Fibroblast of pulmonary artery (primary cell): ENCODE data around the gene MAGEA6.
"Not testable (repeated sequence)": the region's sequence is repeated elsewhere in the genome, so short reads cannot be mapped to it uniquely, and the experiment has no call there.

Experiments used
- DNase-seq: peaks from one replicate; pipeline ENCODE4 v3.0.0-alpha.2; 2010; ENCODE audit warnings: low read depth
- H3K4me3 ChIP-seq: replicated peaks from 2 replicates; pipeline ENCODE4 v1.5.1; 2011; ENCODE audit warnings: low read depth, mild to moderate bottlenecking, control low read depth, low read length, moderate library complexity
- TF ChIP-seq, protein P1 (sequence below): IDR thresholded peaks from 2 replicates; pipeline ENCODE4 v1.5.1; 2011; ENCODE audit warnings: mild to moderate bottlenecking, control low read depth, low read length, inconsistent platforms; ENCODE audit errors: missing control alignments

Gene MAGEA6, protein sequence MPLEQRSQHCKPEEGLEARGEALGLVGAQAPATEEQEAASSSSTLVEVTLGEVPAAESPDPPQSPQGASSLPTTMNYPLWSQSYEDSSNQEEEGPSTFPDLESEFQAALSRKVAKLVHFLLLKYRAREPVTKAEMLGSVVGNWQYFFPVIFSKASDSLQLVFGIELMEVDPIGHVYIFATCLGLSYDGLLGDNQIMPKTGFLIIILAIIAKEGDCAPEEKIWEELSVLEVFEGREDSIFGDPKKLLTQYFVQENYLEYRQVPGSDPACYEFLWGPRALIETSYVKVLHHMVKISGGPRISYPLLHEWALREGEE

DNA sequence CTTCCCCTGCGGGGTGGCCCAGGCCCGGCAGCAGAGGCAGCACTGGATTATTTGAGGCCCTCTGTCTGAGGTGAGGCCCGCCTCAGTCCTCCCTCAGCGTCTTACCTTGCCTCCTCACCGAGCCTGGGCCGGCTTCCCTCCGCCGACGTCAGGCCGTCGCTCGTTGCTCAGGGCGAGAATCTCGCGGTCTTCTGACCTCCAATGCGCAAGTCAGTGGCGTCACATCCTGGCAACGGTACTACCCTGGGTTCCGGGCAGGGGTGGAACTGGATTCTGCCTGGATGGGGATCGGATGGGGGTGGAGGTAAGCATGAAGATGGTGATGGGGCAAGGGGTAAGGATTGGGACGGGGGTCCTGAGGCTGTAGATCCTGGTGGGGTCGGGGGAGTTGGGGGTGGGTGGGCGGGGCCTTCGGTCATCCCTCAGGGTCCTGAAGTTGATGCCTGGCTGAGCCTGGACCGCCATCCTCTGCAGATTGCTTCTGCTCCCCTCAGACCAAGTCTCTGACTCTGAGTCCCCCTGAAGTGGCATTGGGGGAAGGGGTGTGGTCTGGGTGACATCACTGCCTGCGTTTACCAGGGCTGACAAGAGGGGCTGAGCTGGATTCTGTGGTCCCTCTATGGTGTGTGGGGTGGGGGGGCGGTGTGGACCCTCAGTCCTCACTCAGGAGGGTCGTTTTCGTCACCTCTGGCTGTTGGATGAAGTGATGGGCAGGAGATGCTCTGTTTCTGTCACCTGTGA, at the start of gene MAGEA6:
Gene MAGEA6 (minus strand): TSS at position 141 of the 741 bp plus-strand sequence. CDS start 2,039 bp downstream, outside the sequence.
- not testable (repeated sequence) for DNase-seq, H3K4me3 ChIP-seq

DNA sequence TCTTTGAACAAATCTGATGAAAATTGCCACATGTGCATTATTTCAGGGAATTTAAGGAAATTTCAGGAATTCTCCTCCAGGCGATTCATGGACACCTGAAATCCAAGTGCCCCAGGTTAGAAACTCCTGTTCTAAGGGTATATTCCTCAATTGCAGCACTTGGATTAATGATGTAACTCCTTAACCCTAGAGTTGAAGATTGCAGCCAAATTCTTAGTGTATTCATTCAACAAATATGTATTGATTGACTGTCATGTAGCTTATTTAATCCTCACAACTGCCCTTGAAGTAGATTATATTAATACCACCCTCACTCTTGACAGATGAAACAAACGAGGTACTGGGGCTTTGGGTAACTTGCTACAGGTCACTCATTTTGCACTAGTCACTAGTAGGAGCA, 49.8 kb upstream of the MAGEA6 start:
- DNase-seq, result no peak
- TF ChIP-seq, protein P1, sequence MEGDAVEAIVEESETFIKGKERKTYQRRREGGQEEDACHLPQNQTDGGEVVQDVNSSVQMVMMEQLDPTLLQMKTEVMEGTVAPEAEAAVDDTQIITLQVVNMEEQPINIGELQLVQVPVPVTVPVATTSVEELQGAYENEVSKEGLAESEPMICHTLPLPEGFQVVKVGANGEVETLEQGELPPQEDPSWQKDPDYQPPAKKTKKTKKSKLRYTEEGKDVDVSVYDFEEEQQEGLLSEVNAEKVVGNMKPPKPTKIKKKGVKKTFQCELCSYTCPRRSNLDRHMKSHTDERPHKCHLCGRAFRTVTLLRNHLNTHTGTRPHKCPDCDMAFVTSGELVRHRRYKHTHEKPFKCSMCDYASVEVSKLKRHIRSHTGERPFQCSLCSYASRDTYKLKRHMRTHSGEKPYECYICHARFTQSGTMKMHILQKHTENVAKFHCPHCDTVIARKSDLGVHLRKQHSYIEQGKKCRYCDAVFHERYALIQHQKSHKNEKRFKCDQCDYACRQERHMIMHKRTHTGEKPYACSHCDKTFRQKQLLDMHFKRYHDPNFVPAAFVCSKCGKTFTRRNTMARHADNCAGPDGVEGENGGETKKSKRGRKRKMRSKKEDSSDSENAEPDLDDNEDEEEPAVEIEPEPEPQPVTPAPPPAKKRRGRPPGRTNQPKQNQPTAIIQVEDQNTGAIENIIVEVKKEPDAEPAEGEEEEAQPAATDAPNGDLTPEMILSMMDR, result no peak
- H3K4me3 ChIP-seq, result no peak overlapping the region

- H3K4me3 ChIP-seq, result no peak overlapping the region
- TF ChIP-seq, protein P1, result no peak
- DNase-seq, result no peak
Measured at GRCh38 chrX:152818356-152818755, 48.9 kb upstream of the MAGEA6 start.

DNA sequence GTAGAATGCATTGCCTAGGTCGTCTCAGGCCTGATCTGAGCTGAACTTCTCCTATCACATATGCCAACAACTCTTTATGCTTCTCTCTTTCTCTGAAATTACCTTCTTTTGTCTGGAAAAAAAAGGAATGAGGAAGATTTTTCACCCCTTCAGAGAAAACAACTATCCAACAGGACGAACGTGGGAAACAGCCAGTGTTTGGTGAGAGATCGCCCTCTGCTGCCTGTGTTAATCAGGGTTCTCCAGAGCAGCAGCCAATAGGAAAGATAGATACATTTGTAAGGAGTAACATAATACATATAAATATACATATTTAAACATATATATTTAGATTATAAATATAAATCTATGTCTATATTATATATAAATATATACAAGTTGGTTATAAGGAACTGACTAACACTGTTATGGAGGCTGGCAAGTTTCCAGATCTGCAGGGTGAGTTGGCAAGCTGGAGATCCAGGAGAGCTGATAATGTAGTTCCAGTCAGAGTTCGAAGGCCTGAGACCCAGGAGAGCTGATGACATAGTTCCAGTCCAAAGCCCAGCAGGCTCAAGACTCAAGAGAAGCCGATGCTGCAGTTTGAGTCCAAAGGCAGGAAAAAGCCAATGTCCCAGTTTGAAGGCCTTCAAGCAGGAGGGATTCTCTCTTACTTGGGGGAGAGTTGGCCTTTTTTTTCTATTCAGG, 47.7 kb upstream of the MAGEA6 start:
- TF ChIP-seq, protein P1, result peak; percentile 53
- H3K4me3 ChIP-seq, result no peak overlapping the region
- DNase-seq, result peak; percentile 51

- no peak overlapping the region for H3K4me3 ChIP-seq
- no peak for DNase-seq
- TF ChIP-seq, protein P1, result no peak
Measured at GRCh38 chrX:152814048-152814447, 44.6 kb upstream of the MAGEA6 start.

GRCh38 chrX:152813206-152813605, 43.7 kb upstream of the MAGEA6 start:
- TF ChIP-seq, protein P1, result no peak
- DNase-seq, result no peak
- no peak overlapping the region for H3K4me3 ChIP-seq

- TF ChIP-seq, protein P1, result no peak
- H3K4me3 ChIP-seq, result no peak overlapping the region
- no peak for DNase-seq
Measured at GRCh38 chrX:152810403-152810802, 40.9 kb upstream of the MAGEA6 start.
